Measurements from ENCODE around the gene OSR1.
A peak's percentile ranks its signal among the peaks of the same experiment; 100 is the strongest.

Gene OSR1

DNA sequence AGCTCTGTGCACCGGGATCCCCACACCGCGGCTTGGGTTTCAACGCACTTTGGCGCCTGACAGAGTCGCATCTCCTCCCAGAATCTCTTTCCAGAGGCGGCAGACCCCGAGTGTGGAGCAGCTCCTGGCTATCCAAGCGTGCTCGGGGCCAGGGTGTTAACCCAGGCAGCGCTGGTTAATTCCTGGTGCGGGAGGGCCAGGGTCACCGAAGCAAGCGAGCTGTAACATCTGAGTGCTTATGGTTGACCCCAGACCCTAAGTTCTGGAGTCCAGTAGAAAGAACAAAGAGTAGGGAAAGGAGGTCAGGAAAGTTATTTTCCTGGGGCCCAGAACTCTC, 566 bp upstream of the OSR1 start:
- DNase-seq, result no peak

- DNase-seq, result no peak
Measured at GRCh38 chr2:19357402-19358241, 801 bp downstream of the OSR1 start.

DNA sequence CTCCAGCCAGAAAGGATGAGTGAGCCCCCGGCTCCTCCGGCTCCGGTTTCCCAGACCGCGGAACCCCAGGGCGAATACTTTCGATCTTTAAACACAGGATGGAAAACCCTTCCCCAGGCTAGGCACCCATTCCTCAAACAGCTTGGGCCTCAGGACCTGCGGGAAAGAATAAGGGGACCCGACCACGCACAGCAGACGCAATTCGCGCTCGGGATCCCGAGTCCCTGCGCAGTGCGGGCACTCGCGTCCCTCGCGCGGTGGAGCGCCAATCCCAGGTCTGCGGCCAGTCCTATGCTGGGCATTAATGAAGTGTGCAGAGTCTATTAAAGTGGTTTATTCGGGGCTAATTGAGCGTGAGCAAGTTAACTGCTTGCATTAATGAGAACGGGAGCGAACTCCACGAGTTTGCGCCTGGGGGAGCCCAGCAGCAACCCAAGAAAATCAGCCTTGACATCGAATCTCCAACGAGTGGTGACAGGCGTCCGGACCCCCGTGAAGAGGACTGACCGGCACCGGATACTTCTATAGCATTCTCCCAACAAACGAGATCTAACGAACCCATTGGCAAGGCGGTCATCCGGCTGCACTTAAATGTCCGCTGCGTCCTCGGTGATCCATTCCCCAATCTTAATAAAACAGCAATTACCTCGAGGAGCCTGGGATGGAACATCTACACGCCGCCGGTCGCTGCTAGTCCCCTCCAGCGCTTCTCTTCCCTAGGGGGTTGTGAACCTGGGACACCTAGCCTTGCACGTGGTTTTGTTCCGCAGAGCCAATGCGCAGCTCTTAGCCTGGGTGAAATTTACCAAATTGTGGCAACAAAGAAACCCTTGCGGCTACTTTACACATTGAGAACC, 1.6 kb downstream of the OSR1 start:
- no peak for DNase-seq

DNA sequence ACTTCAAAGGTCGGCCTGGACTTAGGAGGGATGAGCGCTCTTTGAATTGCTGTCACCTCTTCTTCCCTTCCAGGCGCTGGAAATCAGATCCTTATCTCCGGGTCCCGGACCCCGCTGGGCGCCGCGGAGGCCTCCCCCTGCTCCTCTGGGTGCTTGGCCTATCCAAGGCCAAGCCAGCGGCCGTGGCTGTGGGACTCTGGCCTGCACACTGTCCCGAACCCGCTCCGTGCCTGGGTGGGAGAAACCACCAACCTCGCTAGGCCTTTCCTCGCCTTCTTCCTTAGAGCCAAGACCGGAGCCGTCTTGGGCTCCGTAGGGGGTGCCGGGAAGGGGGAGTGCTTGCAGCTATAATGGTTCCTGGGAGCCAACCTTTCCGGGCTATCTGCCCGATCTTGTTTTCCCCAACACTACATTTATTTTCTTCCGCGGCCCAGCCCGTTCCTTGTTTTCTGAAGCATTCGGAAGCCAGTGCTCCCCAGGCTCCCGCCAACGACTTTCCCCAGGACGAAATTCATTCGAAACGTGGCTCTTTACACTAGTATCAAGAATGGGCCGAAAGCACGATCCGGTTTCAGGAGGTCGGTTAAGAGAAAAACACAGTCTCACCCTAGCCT, 2.4 kb downstream of the OSR1 start:
- no peak for DNase-seq

DNA sequence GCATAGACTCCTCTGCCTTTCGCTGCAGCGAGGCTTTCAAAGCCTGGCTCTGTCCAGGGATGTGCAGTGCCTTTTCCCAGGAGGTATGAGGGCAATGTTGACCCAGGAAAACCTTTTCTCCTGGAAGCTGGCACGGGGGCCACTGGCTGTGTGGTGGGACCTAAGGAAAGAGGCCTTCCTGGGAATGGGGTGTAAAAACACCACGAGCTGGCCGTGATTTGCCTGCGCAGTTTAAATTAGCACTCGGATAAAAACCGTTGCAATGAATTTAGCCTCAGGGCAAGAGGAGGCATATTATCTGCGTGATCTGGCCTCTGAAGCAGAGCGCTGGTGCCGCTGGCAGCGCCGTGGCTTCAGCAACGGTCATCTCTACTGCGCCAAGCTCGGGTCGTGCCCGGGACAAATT, 3.0 kb downstream of the OSR1 start:
- DNase-seq, result no peak

- no peak for DNase-seq
Measured at GRCh38 chr2:19355014-19355405, 3.4 kb downstream of the OSR1 start.

- DNase-seq, result no peak
Measured at GRCh38 chr2:19353721-19354050, 4.7 kb downstream of the OSR1 start.

DNA sequence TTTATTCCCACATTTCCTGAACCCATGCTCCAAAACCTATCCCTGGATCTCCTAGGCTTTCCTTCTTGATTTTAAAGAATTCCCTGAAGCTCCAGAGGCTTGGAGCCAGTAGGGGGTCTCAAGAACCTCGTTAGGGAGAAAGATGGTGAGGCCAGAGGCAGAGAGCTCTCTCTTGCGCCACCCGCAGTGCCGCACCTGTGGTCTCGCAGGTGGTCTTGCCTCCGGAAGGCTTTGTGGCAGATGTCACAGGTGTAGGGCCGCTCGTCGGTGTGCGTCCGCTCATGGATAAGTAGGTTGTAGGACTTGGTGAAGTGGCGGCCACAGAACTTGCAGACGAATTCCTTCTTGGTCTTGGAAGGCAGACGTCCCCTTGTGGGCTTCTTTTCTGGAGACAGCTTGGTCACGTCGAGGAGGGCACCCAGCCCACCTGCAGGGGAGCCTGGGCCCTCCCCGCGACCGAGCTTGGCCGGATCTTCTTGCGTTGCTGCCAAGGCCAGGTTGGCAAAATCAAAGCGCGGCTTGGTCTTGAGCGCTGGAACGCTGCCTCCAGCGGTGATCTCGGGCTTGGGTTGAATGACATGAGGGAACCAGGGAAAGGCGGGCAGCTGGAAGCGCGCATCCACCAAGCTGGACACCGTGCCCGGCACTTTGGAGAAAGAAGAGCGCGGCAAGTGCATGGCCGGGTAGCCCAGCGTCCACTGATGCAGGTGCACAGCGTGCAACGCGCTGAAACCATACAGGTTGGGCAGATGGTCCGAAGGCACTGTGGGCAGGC, 5.3 kb downstream of the OSR1 start:
- DNase-seq, result no peak

DNA sequence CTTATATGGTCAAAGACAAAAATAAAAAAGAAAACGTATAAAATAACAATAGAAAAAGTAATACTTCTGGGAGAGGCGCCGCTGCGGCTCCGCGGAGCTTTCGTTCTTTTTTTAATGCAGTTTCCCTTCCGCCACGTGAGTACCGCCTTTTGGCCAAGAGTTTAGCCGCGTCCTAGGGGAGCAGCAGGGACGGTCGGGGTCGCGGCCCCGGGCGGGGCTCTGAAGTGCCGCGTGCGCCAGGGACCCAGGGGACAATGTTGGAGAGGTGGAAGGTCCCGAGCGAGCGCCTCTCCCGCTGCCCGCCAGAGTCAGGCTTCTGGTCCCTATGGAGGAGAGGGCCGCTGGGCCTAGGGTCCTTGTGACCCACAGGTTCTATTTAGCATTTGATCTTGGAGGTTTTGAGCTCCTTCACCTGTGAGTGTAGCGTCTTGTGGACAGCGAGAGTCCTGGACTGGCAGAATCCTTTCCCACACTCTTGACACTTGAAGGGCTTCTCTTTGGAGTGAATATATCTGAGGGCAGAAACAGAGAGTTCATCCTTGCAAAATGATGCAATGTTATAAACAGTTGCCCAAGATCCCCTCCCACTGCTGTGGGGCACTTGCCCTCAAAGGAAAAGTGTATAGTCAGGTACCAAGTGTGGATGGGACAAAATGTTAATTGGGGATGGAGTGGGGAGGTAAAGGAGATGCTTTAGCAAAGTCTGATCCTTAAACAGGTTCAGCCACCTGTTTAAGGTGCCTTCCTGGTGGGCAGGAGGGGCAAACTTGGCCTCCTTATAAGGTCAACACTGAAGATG, 6.3 kb downstream of the OSR1 start:
- DNase-seq, result no peak

DNA sequence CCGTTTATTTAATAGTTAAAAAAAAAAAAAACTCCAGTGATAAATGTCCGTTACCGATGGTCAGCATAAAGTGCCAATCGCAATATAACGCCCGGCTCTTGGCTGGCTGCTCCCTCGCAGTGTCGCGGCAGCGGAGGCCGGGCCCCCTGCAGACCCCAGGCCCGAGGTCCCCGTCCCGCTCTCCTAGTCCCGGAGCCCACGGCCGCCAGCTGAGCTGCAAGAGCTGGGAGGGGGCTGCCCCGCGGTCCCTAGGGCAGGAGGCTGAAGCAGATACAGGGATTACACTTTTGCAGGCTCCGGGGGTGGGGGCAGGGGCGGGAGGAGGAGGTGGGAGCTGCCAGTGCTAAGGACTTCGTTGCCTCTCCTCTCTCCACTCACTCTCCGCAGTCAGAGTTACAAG, 6.9 kb downstream of the OSR1 start:
- no peak for DNase-seq

DNA sequence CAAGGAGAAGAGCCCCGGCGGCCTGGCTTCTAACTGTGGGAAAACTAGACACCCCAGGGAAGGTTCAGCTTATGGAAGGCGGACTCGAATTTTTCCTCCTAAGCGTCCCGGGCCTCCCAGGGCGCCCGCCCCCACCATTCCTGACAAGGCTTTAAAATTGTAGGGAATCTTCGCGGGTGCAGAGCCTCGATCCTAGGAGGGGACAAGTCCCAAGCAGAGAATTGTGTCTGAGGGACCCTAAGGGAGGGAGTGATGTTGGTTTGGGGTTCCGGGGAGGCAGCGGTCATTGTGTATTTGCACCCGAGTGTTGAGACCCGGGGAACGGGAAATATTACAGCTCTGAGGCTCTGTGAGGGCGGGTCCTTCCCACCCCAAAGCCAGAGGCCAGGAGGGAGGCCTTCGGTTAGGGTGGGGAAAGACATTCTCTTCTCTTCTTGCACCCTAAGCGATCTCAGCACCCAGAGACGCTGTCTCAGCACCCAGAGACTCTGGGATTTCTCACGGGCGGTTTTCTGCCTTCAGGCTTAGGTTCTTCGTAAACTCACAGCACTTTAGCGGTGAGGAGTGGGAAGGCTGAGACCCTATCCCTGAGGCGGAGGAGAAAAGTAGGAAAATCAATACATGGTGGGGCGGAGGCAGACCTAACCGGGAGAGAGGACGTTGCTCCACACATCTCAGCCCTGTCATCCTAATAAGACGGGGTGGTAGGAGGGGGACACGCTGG, 7.6 kb downstream of the OSR1 start:
- no peak for DNase-seq

GRCh38 chr2:19349911-19350677, 8.3 kb downstream of the OSR1 start:
- DNase-seq, result peak in 49 of 56 donors; percentile 7 to 81 (median 60)

GRCh38 chr2:19348692-19349091, 9.7 kb downstream of the OSR1 start:
- DNase-seq, result no peak

GRCh38 chr2:19347619-19348562, 10.5 kb downstream of the OSR1 start:
- peak; percentile 64 to 99 (median 90) for DNase-seq

GRCh38 chr2:19346983-19347618, 11.3 kb downstream of the OSR1 start:
- DNase-seq, result no peak

DNA sequence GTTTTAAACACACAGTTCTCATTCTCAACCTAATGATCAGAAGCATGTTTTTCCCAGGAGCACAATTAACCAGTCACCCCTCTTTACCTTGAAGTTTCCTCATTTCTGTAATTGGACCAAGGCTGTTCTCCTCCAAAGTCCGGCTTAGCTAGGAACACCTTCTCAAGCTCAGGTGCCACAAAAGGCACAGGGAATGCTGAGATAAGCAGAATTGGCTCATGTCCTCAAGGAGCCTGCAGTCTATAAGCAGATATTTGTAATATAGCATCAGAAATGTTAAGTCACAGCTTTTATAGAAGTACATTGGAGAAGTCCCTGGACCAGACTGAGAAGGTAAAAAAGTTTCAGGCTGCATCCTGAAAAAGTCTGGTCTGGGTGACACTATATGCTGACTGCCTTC, 20.7 kb downstream of the OSR1 start:
- DNase-seq, result no peak

DNA sequence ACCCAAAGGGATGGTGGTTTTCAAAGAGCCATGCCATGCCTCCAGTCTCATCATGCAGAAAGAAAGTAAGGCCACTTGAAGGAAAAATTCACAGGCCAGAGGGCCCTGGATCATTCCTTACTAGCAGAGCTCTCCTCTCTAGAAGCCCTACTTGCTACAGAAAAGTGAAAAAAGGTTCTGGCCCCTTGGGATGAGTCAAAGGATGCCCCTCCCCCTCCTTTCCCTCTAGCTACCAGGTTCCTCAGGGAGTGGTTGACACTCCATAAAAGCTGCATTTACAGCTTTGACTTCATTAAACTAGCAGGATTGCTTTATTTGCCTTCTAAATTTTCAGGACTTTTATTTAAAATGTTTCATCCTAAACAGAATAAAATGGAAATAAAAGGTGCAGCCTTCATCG, 21.2 kb downstream of the OSR1 start:
- DNase-seq, result no peak

DNA sequence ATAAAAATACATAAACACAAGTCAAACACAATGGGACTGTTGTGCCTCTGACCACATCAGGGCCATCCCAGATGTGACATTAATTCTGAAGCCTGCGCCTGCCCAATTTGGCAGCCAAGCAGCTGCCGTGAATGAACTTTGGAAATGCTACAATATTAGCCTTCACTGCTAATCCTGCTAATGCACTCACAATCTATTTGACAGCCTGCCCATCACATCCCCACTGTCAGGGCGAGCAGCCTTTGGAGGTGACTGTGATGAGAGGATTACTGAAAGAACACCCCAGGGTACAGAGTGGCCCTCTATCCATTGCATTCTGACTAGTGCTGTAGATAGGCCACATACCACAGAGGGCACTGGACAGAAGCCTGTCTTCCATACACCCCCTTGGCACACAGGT, 21.6 kb downstream of the OSR1 start:
- DNase-seq, result peak in 19 of 56 donors; percentile 5 to 59 (median 29)
